Right kidney (tissue), 1 donor: ENCODE data around the gene TAF11.
"Not testable (repeated sequence)": the region's sequence is repeated elsewhere in the genome, so short reads cannot be mapped to it uniquely, and the experiment has no call there.

Experiments used
- DNase-seq: peaks from one replicate; pipeline ENCODE4 v3.0.0-alpha.2; 2016

TAF11 gene

GRCh38 chr6:34867484-34867883, 20.4 kb downstream of the TAF11 start:
- DNase-seq: no peak

GRCh38 chr6:34866509-34866908, 21.3 kb downstream of the TAF11 start:
- DNase-seq: no peak

GRCh38 chr6:34865107-34865506, 22.7 kb downstream of the TAF11 start:
- DNase-seq: no peak

DNA sequence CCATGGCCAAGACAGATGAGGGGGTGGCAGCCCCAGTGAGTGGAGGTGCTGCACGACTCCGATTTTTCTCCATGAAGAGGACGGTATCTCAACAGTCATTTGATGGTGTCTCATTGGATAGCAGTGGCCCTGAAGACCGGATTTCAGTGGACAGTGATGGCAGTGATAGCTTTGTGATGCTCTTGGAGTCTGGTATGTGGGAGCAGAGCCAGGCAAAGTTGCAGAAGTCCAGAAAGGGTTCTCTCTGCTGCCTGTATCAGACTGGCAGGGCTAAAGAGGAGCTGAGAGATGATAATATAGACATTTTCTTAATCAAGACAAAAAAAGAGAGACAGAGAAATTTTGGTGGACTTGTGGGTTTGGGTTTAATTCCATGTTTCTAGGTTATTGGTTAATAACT, 23.8 kb downstream of the TAF11 start:
- DNase-seq: no peak

DNA sequence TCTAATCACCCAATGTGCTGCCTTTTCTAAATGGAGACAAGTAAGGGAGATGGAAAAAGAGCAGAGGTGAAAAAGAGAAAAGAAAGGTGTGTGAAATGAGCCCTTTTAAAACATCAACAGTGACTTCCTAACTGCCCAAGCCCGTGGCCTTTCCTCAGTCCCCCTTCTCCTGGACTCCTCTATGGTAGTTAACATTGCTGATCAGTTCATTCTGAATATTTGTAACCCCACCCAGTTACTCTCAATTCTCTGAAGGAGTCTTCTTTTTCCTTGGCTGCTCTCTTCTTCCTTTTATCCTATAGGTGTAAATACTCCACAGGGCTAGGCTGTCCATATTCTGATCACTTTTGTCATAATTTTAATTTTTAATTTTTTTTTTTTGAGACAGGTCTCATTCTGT, 27.1 kb downstream of the TAF11 start:
- no peak for DNase-seq

- DNase-seq: no peak
Observed at GRCh38 chr6:34859951-34860350, 27.9 kb downstream of the TAF11 start.

DNA sequence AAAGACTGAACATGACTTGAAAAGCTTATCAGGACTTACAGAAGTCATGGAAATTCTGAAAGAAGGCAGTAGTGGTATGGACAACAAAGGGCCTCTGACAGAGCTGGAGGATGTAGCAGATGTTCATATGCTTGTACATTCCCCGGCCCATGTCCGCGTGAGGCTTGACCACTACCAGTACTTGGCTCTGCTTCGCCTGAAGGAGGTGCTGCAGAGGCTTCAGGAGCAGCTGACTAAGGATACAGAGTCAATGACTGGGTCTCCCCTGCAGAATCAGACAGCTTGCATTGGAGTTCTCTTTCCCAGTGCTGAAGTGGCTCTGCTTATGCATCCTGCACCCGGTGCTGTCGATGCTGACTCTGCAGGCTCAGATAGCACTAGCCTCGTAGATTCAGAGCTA, 29.2 kb downstream of the TAF11 start:
- no peak for DNase-seq

DNA sequence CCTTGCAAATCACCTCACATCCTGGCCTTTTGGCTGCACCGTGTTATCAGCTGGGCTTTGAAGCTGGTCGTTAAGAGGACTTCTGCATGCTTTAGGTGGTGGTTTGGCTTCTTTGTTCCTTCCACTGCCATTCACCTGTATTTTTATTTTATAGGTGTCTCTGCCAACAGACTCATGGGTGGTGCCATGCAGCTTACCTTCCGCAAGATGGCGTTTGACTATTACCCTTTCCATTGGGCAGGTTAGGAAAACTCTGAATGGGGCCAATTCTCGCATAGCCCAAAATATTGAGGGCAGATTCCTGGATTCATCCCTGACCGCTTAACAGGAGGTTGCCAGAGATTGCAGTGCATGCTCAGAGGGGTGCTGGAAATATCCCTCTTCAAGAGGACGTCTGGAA, 32.4 kb downstream of the TAF11 start:
- no peak for DNase-seq

GRCh38 chr6:34852406-34853085, 35.3 kb downstream of the TAF11 start:
- no peak for DNase-seq

DNA sequence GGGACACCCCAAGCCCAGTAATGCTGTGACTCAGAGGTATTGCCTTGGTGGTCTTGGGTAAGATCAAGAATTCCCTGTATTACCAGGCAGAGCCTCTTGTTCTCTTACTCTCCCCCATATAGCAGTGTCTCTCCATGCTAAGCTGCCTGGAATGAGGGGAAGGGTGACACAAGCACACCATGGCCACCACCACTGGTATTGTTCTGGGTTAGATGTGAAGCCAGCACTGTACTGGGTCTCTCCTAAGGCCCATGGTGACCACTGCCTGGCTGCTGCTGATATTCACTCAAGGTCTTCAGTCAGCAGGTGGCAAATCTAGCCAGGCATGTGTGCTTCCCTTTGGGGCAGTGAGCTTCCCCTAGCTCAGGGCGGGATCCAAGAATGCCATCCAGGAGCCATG, 36.5 kb downstream of the TAF11 start:
- no peak for DNase-seq

- DNase-seq: not testable (repeated sequence)
Observed at GRCh38 chr6:34849066-34849465, 38.8 kb downstream of the TAF11 start.

DNA sequence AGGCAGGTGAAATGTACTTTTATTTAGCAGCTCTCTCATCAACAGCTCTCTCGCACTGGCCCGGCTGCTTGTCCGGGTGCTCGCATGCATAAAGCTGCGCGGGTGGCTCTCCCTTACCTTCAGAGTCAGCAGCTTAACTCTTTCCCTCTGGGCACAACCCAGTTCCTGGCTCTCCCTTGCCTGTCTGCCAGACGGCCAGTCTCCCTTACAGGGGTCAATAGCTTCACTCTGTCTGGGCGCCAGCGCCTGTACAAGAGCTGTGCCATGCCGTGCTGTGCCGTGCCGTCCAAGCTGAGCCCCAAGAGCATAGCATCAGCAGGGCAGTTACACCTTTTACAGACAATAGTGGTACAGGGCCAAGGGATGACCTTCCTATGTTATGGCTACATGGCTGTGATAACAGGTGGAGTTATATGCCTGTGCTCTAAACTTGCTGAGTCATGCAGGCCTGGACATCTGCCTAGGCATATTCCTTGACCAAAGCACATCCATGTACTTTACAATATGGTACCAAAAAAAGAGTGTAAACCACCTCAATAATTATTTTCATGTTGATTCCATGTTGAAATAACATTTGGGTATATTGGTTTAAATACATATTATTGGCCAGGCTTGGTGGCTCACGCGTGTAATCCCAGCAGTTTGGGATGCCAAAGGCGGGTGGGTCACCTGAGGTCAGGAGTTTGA, 48.0 kb downstream of the TAF11 start:
- no peak for DNase-seq

DNA sequence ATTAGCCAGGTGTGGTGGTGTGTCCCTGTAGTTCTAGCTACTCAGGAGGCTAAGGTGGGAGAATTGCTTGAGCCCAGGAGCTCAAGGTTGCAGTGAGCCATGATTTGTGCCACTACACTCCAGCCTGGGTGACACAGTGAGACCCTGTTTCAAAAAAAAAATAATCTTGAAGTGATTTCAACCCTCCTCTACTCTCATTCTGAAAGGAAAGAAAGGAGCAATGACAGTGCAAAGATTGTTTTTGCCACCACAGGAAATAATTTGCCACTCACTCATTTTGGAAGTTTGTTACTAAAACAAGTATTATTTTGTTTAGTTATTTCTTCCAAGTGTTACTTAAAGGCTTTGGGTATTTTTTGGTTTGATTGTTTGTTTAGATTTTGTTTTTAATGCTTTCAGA, 50.3 kb downstream of the TAF11 start:
- DNase-seq: no peak

- no peak for DNase-seq
Observed at GRCh38 chr6:34836451-34836850, 51.4 kb downstream of the TAF11 start.

DNA sequence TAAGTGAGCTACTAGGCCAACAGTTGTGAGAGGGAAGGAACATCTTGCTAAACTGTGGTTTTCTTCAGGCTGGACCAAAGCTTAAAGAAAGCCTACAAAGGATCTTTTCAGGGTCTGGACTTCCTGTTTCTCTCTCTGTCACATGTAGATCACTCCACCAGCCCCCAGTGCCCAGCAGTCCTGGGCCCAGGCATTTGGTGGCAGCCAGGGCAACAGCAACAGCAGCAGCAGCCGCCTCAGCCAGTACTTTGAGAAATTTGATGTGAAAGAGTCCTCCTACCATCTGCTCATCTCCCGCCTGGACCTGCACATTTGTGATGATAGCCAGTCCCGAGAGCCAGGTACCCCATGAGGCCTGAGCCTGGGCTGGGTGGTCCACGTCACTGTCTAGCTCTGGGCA, 51.8 kb downstream of the TAF11 start:
- no peak for DNase-seq

- DNase-seq: no peak
Observed at GRCh38 chr6:34834789-34835518, 52.9 kb downstream of the TAF11 start.

DNA sequence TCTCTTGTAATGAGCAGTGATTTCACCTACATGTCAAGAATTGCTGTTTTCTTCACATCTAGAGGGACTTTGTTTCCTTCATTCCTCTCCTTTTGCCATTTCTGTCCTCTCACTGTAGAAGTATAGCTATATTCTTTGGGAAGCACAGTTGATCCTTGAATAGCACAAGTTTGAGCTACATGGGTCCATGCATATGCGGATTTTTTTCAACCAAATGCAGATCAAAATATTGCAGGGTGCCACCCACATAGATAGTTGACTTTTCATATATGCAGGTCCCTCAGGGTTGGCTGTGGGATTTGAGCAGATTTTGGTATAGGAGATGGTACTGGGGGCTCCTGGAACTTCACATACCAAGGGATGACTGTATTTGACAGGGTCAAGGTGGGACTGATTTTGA, 54.9 kb downstream of the TAF11 start:
- DNase-seq: no peak

DNA sequence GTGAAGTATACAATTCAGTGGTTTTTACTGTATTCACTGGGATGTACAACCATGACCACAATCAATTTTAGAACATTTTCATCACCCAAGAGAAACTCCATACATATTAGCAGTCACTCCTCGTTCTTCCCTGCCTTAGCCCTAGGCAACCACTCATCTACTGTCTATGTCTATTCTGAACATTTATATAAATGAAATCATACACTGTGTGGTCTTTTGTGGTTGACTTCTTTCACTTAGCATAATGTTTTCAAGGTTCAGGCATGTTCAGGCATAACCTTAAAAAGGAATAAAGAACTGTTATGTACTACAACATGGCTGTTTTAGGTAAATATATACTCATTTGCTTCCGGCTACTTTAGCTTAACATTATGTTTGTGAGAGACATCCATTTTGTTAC, 58.7 kb downstream of the TAF11 start:
- DNase-seq: no peak
